Muscle layer of duodenum (tissue), 2 donors: Measurements from ENCODE around the gene MND1.

ENCODE experiments used
- H3K27ac ChIP-seq: one replicate; pipeline ENCODE4 v1.7.0; 2013; ENCODE audit warnings: mild to moderate bottlenecking, low read length
- H3K27me3 ChIP-seq: one replicate; pipeline ENCODE4 v1.7.0; 2013; ENCODE audit warnings: low read depth, mild to moderate bottlenecking, control low read depth, low read length
- H3K36me3 ChIP-seq, 2 donors: one replicate each; pipeline ENCODE4 v1.7.0; 2013; ENCODE audit warnings: low read length in 2 of 2, control low read depth in 1 of 2, mild to moderate bottlenecking in 1 of 2; ENCODE audit not compliant: insufficient read depth in 2 of 2, control insufficient read depth in 1 of 2
- H3K4me1 ChIP-seq, 2 donors: one replicate each; pipeline ENCODE4 v1.7.0; 2013; ENCODE audit warnings: low read length in 2 of 2, mild to moderate bottlenecking in 2 of 2, control low read depth in 1 of 2, moderate library complexity in 1 of 2; ENCODE audit not compliant: insufficient read depth in 2 of 2, control insufficient read depth in 1 of 2
- H3K4me3 ChIP-seq, 2 donors: one replicate each; pipeline ENCODE4 v1.7.0; 2013; ENCODE audit warnings: low read length in 2 of 2, low read depth in 1 of 2, mild to moderate bottlenecking in 1 of 2
- H3K9me3 ChIP-seq, 2 donors: one replicate each; pipeline ENCODE4 v1.7.0; 2013; ENCODE audit warnings: low read length in 2 of 2, control low read depth in 1 of 2, mild to moderate bottlenecking in 1 of 2; ENCODE audit not compliant: control insufficient read depth in 1 of 2
- donor health status: healthy.

Gene MND1

DNA sequence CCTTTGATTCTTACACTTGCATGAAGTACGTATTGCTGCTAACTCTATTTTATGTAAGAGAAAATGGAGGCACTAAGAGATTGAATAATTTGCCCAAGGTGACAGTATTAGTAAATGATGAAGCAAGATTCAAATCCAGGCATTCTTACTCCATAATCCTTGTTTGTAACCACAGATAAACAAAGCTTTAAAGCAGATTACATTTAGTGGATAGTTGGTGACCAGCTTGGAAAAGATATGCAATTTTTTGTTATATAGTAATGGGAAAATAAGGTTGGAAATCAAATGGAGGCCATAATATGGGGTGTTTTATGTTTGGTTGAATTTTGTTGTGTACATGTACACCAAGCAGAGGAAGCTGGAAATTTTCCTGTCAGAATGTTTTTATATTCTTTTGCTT, 30.8 kb downstream of the MND1 start:
- Histone ChIP-seq H3K36me3 (no peaks in the 10 kb centered on the region), H3K9me3 (no peaks in the 10 kb centered on the region), H3K27ac (no peak overlapping the region), H3K4me3 (no peak overlapping the region), H3K4me1 (no peaks in the 10 kb centered on the region), H3K27me3 (no peaks in the 10 kb centered on the region)

- Histone ChIP-seq H3K4me1 (no peaks in the 10 kb centered on the region), H3K27me3 (no peaks in the 10 kb centered on the region), H3K36me3 (no peaks in the 10 kb centered on the region), H3K9me3 (no peaks in the 10 kb centered on the region), H3K4me3 (no peak overlapping the region), H3K27ac (no peak overlapping the region)
Observed at GRCh38 chr4:153383131-153383530, 38.6 kb downstream of the MND1 start.

DNA sequence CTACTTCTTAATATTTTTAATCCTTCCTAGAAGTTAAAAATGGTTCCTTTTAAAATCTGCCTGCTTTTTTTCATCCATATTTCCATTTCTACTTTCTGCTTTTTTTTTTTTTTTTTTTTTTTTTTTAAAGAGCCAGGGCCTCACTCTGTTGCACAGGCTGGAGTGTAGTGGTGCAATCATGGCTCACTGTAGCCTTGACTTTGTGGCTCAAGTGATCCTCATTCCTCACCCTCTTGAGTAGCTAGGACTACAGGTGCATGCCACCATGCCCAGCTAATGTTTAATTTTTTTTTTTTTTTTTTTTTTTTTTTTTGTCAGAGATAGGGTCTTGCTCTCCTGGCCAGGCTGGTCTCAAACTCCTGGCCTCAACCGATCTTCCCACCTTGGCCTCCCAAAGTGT, 39.7 kb downstream of the MND1 start:
- Histone ChIP-seq H3K9me3 (no peaks in the 10 kb centered on the region), H3K4me3 (no peak overlapping the region), H3K27me3 (no peaks in the 10 kb centered on the region), H3K27ac (no peak overlapping the region), H3K4me1 (no peaks in the 10 kb centered on the region), H3K36me3 (no peaks in the 10 kb centered on the region)

GRCh38 chr4:153385784-153386183, 41.3 kb downstream of the MND1 start:
- Histone ChIP-seq H3K4me1 (no peaks in the 10 kb centered on the region), H3K27me3 (no peaks in the 10 kb centered on the region), H3K27ac (no peak overlapping the region), H3K4me3 (no peak overlapping the region), H3K36me3 (no peaks in the 10 kb centered on the region), H3K9me3 (no peaks in the 10 kb centered on the region)

DNA sequence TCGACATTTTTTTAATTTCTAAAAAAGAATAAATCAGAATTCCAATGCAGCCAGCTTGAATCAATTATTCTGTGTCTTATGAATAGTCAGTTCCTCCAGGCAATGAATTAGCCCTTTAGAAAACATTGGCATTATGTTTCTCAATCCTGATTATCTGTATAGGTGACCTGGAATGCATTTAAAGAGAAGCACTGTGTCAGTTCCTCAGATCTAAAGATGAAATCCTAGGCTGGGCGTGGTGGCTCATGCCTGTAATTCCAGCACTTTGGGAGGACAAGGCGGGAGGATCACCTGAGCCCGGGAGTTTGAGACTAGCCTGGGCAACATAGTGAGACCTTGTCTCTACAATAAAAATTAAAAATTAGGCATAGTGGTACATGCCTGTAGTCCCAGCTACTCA, 43.5 kb downstream of the MND1 start:
- no peaks in the 10 kb centered on the region for H3K4me1 ChIP-seq
- no peaks in the 10 kb centered on the region for H3K27me3 ChIP-seq
- no peaks in the 10 kb centered on the region for H3K36me3 ChIP-seq

DNA sequence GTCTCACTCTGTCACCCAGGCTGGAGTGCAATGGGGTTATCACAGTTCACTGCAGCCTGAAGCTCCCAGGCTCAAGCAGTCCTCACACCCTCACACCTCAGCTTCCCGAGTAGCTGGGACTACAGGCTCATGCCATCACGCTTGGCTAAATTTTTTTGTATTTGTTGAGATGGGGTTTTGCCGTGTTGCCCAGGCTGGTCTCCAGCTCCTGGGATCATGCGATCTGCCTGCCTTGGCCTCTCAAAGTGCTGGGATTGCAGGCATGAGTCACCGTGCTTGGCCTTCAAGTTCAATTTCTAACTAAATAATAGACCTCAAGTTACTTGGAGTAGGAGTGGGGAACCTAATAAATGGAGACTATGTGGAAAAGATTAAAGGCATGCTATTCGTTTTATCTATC, 48.9 kb downstream of the MND1 start:
- no peaks in the 10 kb centered on the region for H3K9me3 ChIP-seq
- no peak overlapping the region for H3K4me3 ChIP-seq
- no peaks in the 10 kb centered on the region for H3K4me1 ChIP-seq
- H3K36me3 ChIP-seq = no peaks in the 10 kb centered on the region
- H3K27ac ChIP-seq = no peak overlapping the region
- no peaks in the 10 kb centered on the region for H3K27me3 ChIP-seq

More for the DNA sequence above, 43.5 kb downstream of the MND1 start:
- Histone ChIP-seq H3K4me3 (no peak overlapping the region), H3K27ac (no peak overlapping the region), H3K9me3 (no peaks in the 10 kb centered on the region)

DNA sequence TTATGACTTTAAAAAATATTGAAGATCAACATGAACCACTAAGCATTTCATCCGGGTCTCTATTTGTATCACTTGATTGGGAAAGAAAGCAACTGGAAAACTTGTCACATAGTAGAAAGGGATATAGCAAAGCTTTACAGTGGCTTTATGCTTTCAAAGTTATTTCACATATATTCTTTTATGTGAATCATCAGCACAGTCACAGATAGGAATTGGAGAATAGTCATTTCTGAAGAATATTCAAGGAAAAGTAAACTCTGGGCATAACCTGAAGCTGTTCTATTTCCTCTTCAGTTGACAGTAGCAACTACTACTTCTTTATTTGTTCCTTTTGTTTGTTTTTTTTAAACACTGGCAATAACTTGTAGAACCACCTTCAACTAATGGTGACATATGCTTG, 50.5 kb downstream of the MND1 start:
- Histone ChIP-seq H3K9me3 (no peaks in the 10 kb centered on the region), H3K27me3 (no peaks in the 10 kb centered on the region), H3K36me3 (no peaks in the 10 kb centered on the region), H3K4me3 (no peak overlapping the region), H3K27ac (no peak overlapping the region), H3K4me1 (no peaks in the 10 kb centered on the region)

DNA sequence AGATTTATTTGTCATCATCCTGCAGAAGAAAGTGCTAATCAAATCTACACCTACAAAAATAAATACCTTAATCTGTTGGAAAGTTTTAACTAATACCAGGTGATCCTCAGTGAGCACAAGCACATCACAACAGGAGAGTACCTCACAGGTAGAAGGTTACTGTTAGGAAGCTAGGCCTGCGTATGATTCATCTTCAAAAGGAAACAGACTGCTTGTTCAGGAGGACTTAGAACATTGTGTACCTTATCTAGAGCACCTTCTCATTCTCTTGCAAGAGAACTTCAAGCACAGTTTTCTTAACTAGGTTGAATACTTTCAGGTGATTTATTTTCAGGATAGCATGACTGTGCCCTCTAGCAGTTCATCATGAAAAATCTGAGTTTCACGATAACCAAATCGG, 54.2 kb downstream of the MND1 start:
- H3K27ac ChIP-seq = no peak overlapping the region
- no peaks in the 10 kb centered on the region for H3K4me1 ChIP-seq
- H3K4me3 ChIP-seq = no peak overlapping the region
- H3K9me3 ChIP-seq = no peaks in the 10 kb centered on the region
- no peaks in the 10 kb centered on the region for H3K27me3 ChIP-seq
- no peaks in the 10 kb centered on the region for H3K36me3 ChIP-seq

GRCh38 chr4:153399358-153399757, 54.9 kb downstream of the MND1 start:
- Histone ChIP-seq H3K9me3 (no peaks in the 10 kb centered on the region), H3K27ac (no peak overlapping the region), H3K36me3 (no peaks in the 10 kb centered on the region), H3K4me3 (no peak overlapping the region), H3K4me1 (no peaks in the 10 kb centered on the region), H3K27me3 (no peaks in the 10 kb centered on the region)

DNA sequence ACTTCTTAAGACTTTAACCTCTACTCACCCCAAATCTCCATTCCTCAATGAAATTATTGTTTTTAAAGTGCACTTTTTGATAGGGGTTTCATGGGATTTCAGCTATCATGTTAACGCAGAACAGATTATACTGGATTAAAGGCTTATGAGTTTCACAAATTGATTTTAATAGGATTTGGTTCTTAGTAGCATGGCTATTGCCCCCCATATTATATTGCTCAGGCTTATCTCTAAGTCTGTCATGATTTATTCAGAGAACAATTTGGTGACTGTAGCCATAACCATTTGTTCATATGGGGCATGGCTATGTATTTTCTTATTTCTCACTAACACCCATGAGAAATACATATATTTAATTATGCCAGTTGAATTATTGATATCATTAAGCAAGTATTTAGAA, 57.0 kb downstream of the MND1 start:
- Histone ChIP-seq H3K36me3 (no peaks in the 10 kb centered on the region), H3K9me3 (no peaks in the 10 kb centered on the region), H3K4me3 (no peak overlapping the region), H3K4me1 (no peaks in the 10 kb centered on the region), H3K27ac (no peak overlapping the region), H3K27me3 (no peaks in the 10 kb centered on the region)

DNA sequence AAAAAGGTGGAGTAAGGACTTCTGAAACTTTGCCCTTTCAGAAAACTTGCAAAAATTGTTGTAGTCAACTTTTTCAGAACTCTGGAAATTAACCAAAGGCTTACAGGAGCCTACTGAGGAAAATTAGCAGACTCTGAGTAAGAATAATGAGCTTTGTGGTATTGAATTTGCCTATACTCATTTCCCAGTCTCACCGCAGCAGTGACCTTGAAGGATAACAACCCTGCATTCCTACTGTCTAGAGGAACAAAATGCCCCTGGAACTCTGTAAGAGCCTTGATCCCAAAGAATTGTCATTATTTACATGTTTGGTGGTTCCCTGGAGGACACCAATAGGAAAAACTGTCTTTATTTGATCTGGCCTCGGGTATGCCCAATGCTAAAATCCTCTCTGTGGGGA, 57.9 kb downstream of the MND1 start:
- no peaks in the 10 kb centered on the region for H3K4me1 ChIP-seq
- H3K4me3 ChIP-seq = no peak overlapping the region
- H3K27ac ChIP-seq = no peak overlapping the region
- no peaks in the 10 kb centered on the region for H3K9me3 ChIP-seq
- no peaks in the 10 kb centered on the region for H3K36me3 ChIP-seq
- H3K27me3 ChIP-seq = no peaks in the 10 kb centered on the region

- Histone ChIP-seq H3K27me3 (no peaks in the 10 kb centered on the region), H3K4me3 (no peak overlapping the region), H3K9me3 (no peaks in the 10 kb centered on the region), H3K27ac (no peak overlapping the region), H3K36me3 (no peaks in the 10 kb centered on the region), H3K4me1 (no peaks in the 10 kb centered on the region)
Observed at GRCh38 chr4:153403726-153404125, 59.2 kb downstream of the MND1 start.
